IMR-90 (cell line): Measurements from ENCODE around the gene GIT2.

ENCODE experiments used
- CEBPB ChIP-seq: IDR thresholded peaks from 2 replicates; pipeline ENCODE4 v1.6.1; 2012; ENCODE audit warnings: low read depth, low read length, improper control_type of control experiment
- CHD1 ChIP-seq: IDR thresholded peaks from 2 replicates; pipeline ENCODE4 v1.6.1; 2012; ENCODE audit warnings: low read depth, low read length, improper control_type of control experiment
- MAFK ChIP-seq: IDR thresholded peaks from 2 replicates; pipeline ENCODE4 v1.6.1; 2012; ENCODE audit warnings: low read depth, low read length, improper control_type of control experiment
- MAZ ChIP-seq: IDR thresholded peaks from 2 replicates; pipeline ENCODE4 v1.6.1; 2012; ENCODE audit warnings: low read depth, mild to moderate bottlenecking, low read length, improper control_type of control experiment, moderate library complexity, borderline replicate concordance
- MXI1 ChIP-seq: IDR thresholded peaks from 2 replicates; pipeline ENCODE4 v1.6.1; 2012; ENCODE audit warnings: low read depth, mild to moderate bottlenecking, low read length, moderate library complexity, borderline replicate concordance
- NFE2L2 ChIP-seq: fragments of 150-350 bp; IDR thresholded peaks from 2 replicates; pipeline ENCODE4 v1.6.1; 2016; ENCODE audit warnings: low read depth, mild to moderate bottlenecking, low read length
- POLR2A ChIP-seq: IDR thresholded peaks from 2 replicates; pipeline ENCODE4 v1.6.1; 2012; ENCODE audit warnings: mild to moderate bottlenecking, low read depth, low read length
- RAD21 ChIP-seq: IDR thresholded peaks from 2 replicates; pipeline ENCODE4 v1.6.1; 2012; ENCODE audit warnings: low read length, improper control_type of control experiment
- RFX5 ChIP-seq: IDR thresholded peaks from 2 replicates; pipeline ENCODE4 v1.8.0; 2012; ENCODE audit warnings: low read depth, mild to moderate bottlenecking, low read length, moderate library complexity
- TF ChIP-seq, protein P1 (sequence below): fragments of 150-350 bp; IDR thresholded peaks from 2 replicates; pipeline ENCODE4 v1.6.1; 2016; ENCODE audit warnings: low read depth, mild to moderate bottlenecking, low read length, moderate library complexity, borderline replicate concordance
- TF ChIP-seq, protein P2 (sequence below): conservative IDR thresholded peaks from 2 replicates; pipeline ENCODE4 v1.5.1; 2012; ENCODE audit warnings: mild to moderate bottlenecking, low read depth, low read length, improper control_type of control experiment
- TF ChIP-seq, protein P3 (sequence below): fragments of 150-350 bp; IDR thresholded peaks from 2 replicates; pipeline ENCODE4 v1.6.1; 2017; ENCODE audit warnings: mild to moderate bottlenecking, antibody characterized with exemption, low read length, low read depth

DNA sequence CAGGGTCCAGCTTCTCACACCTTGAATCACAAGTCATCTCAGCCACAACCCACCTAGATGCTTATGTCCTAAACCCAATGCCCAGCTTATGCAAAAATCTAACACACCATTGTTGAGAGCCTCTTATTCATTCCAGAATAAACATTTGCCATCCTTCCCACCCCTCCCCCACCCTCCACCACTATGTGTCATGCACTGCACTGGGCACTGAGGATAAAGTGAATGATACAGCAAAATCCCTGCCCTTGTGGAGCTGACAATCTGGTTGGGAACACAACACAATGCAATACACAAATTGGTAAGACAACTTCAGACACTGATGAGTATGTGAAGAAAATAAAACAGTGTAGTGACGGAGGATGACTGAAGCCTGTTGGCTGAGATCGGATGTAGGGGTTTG, 114.4 kb downstream of the GIT2 start:
- TF ChIP-seq MAZ (no peak), CHD1 (no peak), POLR2A (no peak), NFE2L2 (peak; percentile 20; the same call in 1 of the 2 replicates), CEBPB (no peak), RAD21 (no peak), MXI1 (no peak), MAFK (no peak), RFX5 (no peak)
- TF ChIP-seq, protein P1, sequence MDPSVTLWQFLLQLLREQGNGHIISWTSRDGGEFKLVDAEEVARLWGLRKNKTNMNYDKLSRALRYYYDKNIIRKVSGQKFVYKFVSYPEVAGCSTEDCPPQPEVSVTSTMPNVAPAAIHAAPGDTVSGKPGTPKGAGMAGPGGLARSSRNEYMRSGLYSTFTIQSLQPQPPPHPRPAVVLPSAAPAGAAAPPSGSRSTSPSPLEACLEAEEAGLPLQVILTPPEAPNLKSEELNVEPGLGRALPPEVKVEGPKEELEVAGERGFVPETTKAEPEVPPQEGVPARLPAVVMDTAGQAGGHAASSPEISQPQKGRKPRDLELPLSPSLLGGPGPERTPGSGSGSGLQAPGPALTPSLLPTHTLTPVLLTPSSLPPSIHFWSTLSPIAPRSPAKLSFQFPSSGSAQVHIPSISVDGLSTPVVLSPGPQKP = no peak
- TF ChIP-seq, protein P2, sequence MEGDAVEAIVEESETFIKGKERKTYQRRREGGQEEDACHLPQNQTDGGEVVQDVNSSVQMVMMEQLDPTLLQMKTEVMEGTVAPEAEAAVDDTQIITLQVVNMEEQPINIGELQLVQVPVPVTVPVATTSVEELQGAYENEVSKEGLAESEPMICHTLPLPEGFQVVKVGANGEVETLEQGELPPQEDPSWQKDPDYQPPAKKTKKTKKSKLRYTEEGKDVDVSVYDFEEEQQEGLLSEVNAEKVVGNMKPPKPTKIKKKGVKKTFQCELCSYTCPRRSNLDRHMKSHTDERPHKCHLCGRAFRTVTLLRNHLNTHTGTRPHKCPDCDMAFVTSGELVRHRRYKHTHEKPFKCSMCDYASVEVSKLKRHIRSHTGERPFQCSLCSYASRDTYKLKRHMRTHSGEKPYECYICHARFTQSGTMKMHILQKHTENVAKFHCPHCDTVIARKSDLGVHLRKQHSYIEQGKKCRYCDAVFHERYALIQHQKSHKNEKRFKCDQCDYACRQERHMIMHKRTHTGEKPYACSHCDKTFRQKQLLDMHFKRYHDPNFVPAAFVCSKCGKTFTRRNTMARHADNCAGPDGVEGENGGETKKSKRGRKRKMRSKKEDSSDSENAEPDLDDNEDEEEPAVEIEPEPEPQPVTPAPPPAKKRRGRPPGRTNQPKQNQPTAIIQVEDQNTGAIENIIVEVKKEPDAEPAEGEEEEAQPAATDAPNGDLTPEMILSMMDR = no peak
- TF ChIP-seq, protein P3, sequence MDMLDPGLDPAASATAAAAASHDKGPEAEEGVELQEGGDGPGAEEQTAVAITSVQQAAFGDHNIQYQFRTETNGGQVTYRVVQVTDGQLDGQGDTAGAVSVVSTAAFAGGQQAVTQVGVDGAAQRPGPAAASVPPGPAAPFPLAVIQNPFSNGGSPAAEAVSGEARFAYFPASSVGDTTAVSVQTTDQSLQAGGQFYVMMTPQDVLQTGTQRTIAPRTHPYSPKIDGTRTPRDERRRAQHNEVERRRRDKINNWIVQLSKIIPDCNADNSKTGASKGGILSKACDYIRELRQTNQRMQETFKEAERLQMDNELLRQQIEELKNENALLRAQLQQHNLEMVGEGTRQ = no peak
